OCI-LY7 (cell line): Measurements from ENCODE around the gene TUB. TPM values are rescaled to one million over a fixed set of nuclear protein-coding genes. Genes with fewer than 3 reads are reported as not detected.

Experiments
- BruUV-seq: library from RNA; stranded (reverse); fragments of 400-500 nt; replicated peaks from 2 replicates; lab custom pipeline; 2021; lab: Mats Ljungman, UMichigan
- CTCF ChIA-PET: fragments of 300-600 bp; sonication (Branson Sonifier 250); formaldehyde crosslinking; loops from one replicate; lab custom pipeline; 2022; ENCODE audit warnings: antibody characterized with exemption; ENCODE audit not compliant: unreplicated experiment; lab: Charles Lee
- POLR2A ChIA-PET: fragments of 300-600 bp; sonication (Branson Sonifier 250); formaldehyde crosslinking; loops from one replicate; lab custom pipeline; 2022; ENCODE audit warnings: antibody characterized with exemption; lab: Charles Lee
- DNase-seq: peaks from one replicate; pipeline ENCODE4 v3.0.0-alpha.2; 2015; ENCODE audit warnings: low spot score
- H2AFZ ChIP-seq: fragments of 200-600 bp; sonication (generic), shearing (Covaris generic); 2 replicates; pipeline ENCODE4 v1.6.1; 2014; ENCODE audit warnings: mild to moderate bottlenecking, antibody characterized with exemption, low read length, moderate library complexity
- H3K27ac ChIP-seq: fragments of 200-600 bp; sonication (generic); 2 replicates; pipeline ENCODE4 v1.5.1; 2014; ENCODE audit warnings: mixed run types, low read depth, mild to moderate bottlenecking, moderate library complexity, low read length, inconsistent platforms; ENCODE audit not compliant: poor library complexity, severe bottlenecking
- H3K36me3 ChIP-seq: fragments of 200-600 bp; sonication (generic); 2 replicates; pipeline ENCODE4 v1.6.1; 2014; ENCODE audit warnings: mild to moderate bottlenecking, antibody characterized with exemption, low read length, moderate library complexity, mixed read lengths; ENCODE audit not compliant: insufficient read depth
- H3K4me1 ChIP-seq: fragments of 200-600 bp; sonication (generic); 2 replicates; pipeline ENCODE4 v1.5.1; 2014; ENCODE audit warnings: mild to moderate bottlenecking, low read length; ENCODE audit not compliant: insufficient read depth, poor library complexity, severe bottlenecking
- H3K4me2 ChIP-seq: fragments of 200-600 bp; sonication (generic); 2 replicates; pipeline ENCODE4 v1.6.1; 2014; ENCODE audit warnings: mild to moderate bottlenecking, low read length
- H3K4me3 ChIP-seq: fragments of 200-600 bp; sonication (generic); 2 replicates; pipeline ENCODE4 v1.5.1; 2014; ENCODE audit warnings: mild to moderate bottlenecking, low read depth, low read length; ENCODE audit not compliant: poor library complexity, severe bottlenecking
- H3K79me2 ChIP-seq: fragments of 200-600 bp; sonication (generic); 2 replicates; pipeline ENCODE4 v1.6.1; 2016; ENCODE audit warnings: low read depth, mild to moderate bottlenecking, low read length, moderate library complexity, mixed read lengths; ENCODE audit not compliant: insufficient read depth
- H3K9me2 ChIP-seq: fragments of 200-600 bp; sonication (generic); 2 replicates; pipeline ENCODE4 v1.6.1; 2016; ENCODE audit warnings: mild to moderate bottlenecking, low read length, mixed read lengths; ENCODE audit not compliant: insufficient read depth
- H3K9me3 ChIP-seq: fragments of 200-600 bp; sonication (generic); 2 replicates; pipeline ENCODE4 v1.6.1; 2014; ENCODE audit warnings: mild to moderate bottlenecking, mixed run types, low read length, mixed read lengths
- H4K20me1 ChIP-seq: fragments of 200-600 bp; sonication (generic); 2 replicates; pipeline ENCODE4 v1.6.1; 2014; ENCODE audit warnings: mild to moderate bottlenecking, antibody characterized with exemption, low read length, moderate library complexity, mixed read lengths; ENCODE audit not compliant: insufficient read depth
- CTCF ChIP-seq: fragments of 200-600 bp; sonication (generic); conservative IDR thresholded peaks from 2 replicates; pipeline ENCODE4 v1.5.1; 2014; ENCODE audit warnings: mild to moderate bottlenecking, antibody characterized with exemption, low read length, moderate library complexity, mixed read lengths
- EZH2phosphoT487 ChIP-seq: fragments of 200-600 bp; sonication (generic); IDR thresholded peaks from 2 replicates; pipeline ENCODE4 v1.6.1; 2018; ENCODE audit warnings: low read depth, borderline replicate concordance, mild to moderate bottlenecking, mixed run types, antibody characterized with exemption, low read length, moderate library complexity, mixed read lengths
- intact Hi-C: fragments of 100-400 bp; cut with micrococcal nuclease; formaldehyde crosslinking; loops from one replicate; pipeline ENCODE4 v1.10.0; 2022; ENCODE audit not compliant: unreplicated experiment
- total RNA-seq, 2 experiments: library from RNA; depleted of rRNA in 1 of 2; stranded (reverse); fragments of >200 nt in 1 of 2; shearing (Covaris generic) in 1 of 2; gene quantifications; 2 replicates each; pipeline ENCODE4 v1.2.3, GENCODE V29; 2014 to 2022

TUB gene
- total RNA-seq, 2 experiments from 2014 or later = not detected

- Histone ChIP-seq H3K27ac (no peak overlapping the region), H3K4me2 (no peak overlapping the region), H3K36me3 (no peaks in the 10 kb centered on the region), H3K9me3 (no peaks in the 10 kb centered on the region), H3K79me2 (no peaks in the 10 kb centered on the region), H3K4me1 (no peaks in the 10 kb centered on the region), H3K9me2 (no peaks in the 10 kb centered on the region; the same call in 1 of the 2 replicates), H2AFZ (no peak overlapping the region), H4K20me1 (no peaks in the 10 kb centered on the region), H3K4me3 (no peak overlapping the region)
- ChIA-PET CTCF (no interaction called here), POLR2A (interaction anchor here (0.7 to 1.2 kb wide), 3 partner anchors 13 to 339 kb away, joined by 3 to 4 read pairs (median 3); no protein-coding TSS in a partner anchor)
- no peak for DNase-seq
- TF ChIP-seq EZH2phosphoT487 (no peak), CTCF (no peak)
- no TSS peak for BruUV-seq
- intact Hi-C loops = no loop called here
These were observed 41.3 kb downstream of the TUB start for GRCh38 chr11:8122173-8122764.

- H3K27ac ChIP-seq = no peak overlapping the region
- no peak overlapping the region for H3K4me2 ChIP-seq
- ChIA-PET POLR2A (no interaction called here), CTCF (no interaction called here)
- DNase-seq = no peak
- H4K20me1 ChIP-seq = no peaks in the 10 kb centered on the region
- H3K9me2 ChIP-seq = no peaks in the 10 kb centered on the region
- no peaks in the 10 kb centered on the region for H3K79me2 ChIP-seq
- H2AFZ ChIP-seq = no peak overlapping the region
- no peak for TF ChIP-seq EZH2phosphoT487
- TF ChIP-seq CTCF = no peak
- no peaks in the 10 kb centered on the region for H3K9me3 ChIP-seq
- intact Hi-C loops = no loop called here
- BruUV-seq = no TSS peak
- H3K4me3 ChIP-seq = no peak overlapping the region
- no peaks in the 10 kb centered on the region for H3K4me1 ChIP-seq
- no peaks in the 10 kb centered on the region for H3K36me3 ChIP-seq
These were observed 45.8 kb downstream of the TUB start for GRCh38 chr11:8126649-8127289.

GRCh38 chr11:8127447-8127846 is 46.4 kb downstream of the TUB start:
- no peaks in the 10 kb centered on the region for H3K4me1 ChIP-seq
- no peaks in the 10 kb centered on the region for H3K9me2 ChIP-seq
- POLR2A ChIA-PET = no interaction called here
- H3K79me2 ChIP-seq = no peaks in the 10 kb centered on the region
- no peak overlapping the region for H3K27ac ChIP-seq
- intact Hi-C loops = no loop called here
- H3K9me3 ChIP-seq = no peaks in the 10 kb centered on the region
- H2AFZ ChIP-seq = no peak overlapping the region
- H3K4me2 ChIP-seq = no peak overlapping the region
- TF ChIP-seq EZH2phosphoT487 = no peak
- TF ChIP-seq CTCF = no peak
- H3K36me3 ChIP-seq = no peaks in the 10 kb centered on the region
- no peak overlapping the region for H3K4me3 ChIP-seq
- CTCF ChIA-PET = no interaction called here
- no peaks in the 10 kb centered on the region for H4K20me1 ChIP-seq
- DNase-seq = no peak
- BruUV-seq = no TSS peak
